Activated naive CD4-positive, alpha-beta T cell treated with anti-CD3 and anti-CD28 coated beads, Interleukin-2, amount 10 ng/mL, durations not matched to agents 7 days and 5 days (primary cell): ENCODE measurements around the gene GALK1.
"Not testable (repeated sequence)": the region's sequence is repeated elsewhere in the genome, so short reads cannot be mapped to it uniquely, and the experiment has no call there.

Experiments used
- CTCF ChIA-PET: fragments of 350-600 bp; sonication (Branson Sonifier 250); formaldehyde crosslinking; loops from one replicate; lab custom pipeline; 2021; ENCODE audit warnings: antibody characterized with exemption; lab: Charles Lee
- DNase-seq: peaks from one replicate; pipeline ENCODE4 v3.0.0-alpha.2; 2020
- H3K27ac Mint-ChIP-seq: one replicate; pipeline ENCODE4 v1.8.0; 2021; ENCODE audit warnings: mild to moderate bottlenecking, moderate library complexity, mixed read lengths
- H3K27me3 Mint-ChIP-seq: one replicate; pipeline ENCODE4 v1.8.0; 2021; ENCODE audit warnings: mild to moderate bottlenecking, mixed read lengths
- H3K36me3 Mint-ChIP-seq: one replicate; pipeline ENCODE4 v1.8.0; 2021; ENCODE audit warnings: mixed read lengths
- H3K4me1 Mint-ChIP-seq: one replicate; pipeline ENCODE4 v1.8.0; 2021; ENCODE audit warnings: mixed read lengths
- H3K4me3 Mint-ChIP-seq: one replicate; pipeline ENCODE4 v1.8.0; 2021; ENCODE audit warnings: mild to moderate bottlenecking, moderate library complexity, mixed read lengths
- H3K9me3 Mint-ChIP-seq: one replicate; pipeline ENCODE4 v1.8.0; 2021; ENCODE audit warnings: mixed read lengths

The GALK1 gene

GRCh38 chr17:75765981-75766380 lies 989 bp upstream of the GALK1 start:
- Mint-ChIP-seq H3K27ac (no peak overlapping the region), H3K4me1 (peaks cover 17% of the 10 kb centered on the region), H3K27me3 (peaks cover 16% of the 10 kb centered on the region), H3K9me3 (no peaks in the 10 kb centered on the region), H3K4me3 (peak overlapping the region; percentile 46), H3K36me3 (peaks cover 2% of the 10 kb centered on the region)
- DNase-seq = no peak
- CTCF ChIA-PET = interaction anchor here (1.2 to 9.8 kb wide), 7 partner anchors 9 to 91 kb away, joined by 3 to 110 read pairs (median 8); no protein-coding TSS in a partner anchor

- Mint-ChIP-seq H3K27me3 (peaks cover 16% of the 10 kb centered on the region), H3K4me1 (peaks cover 17% of the 10 kb centered on the region), H3K4me3 (peak overlapping the region; percentile 78), H3K27ac (peak overlapping the region; percentile 76), H3K9me3 (no peaks in the 10 kb centered on the region), H3K36me3 (peaks cover 2% of the 10 kb centered on the region)
- DNase-seq = no peak
- CTCF ChIA-PET = interaction anchor here (0.9 to 9.8 kb wide), 19 partner anchors 9 to 241 kb away, joined by 3 to 110 read pairs (median 4); no protein-coding TSS in a partner anchor
Observed at GRCh38 chr17:75764417-75764710, 628 bp downstream of the GALK1 start.

GRCh38 chr17:75763613-75764416 lies 1.2 kb downstream of the GALK1 start:
- peaks cover 17% of the 10 kb centered on the region for H3K4me1 Mint-ChIP-seq

GRCh38 chr17:75763269-75763607 lies 1.8 kb downstream of the GALK1 start:
- H3K27me3 Mint-ChIP-seq = peaks cover 15% of the 10 kb centered on the region
- H3K9me3 Mint-ChIP-seq = no peaks in the 10 kb centered on the region
- H3K27ac Mint-ChIP-seq = no peak overlapping the region
- DNase-seq = no peak
- H3K36me3 Mint-ChIP-seq = peaks cover 2% of the 10 kb centered on the region
- CTCF ChIA-PET = interaction anchor here (0.6 to 9.8 kb wide), 8 partner anchors 12 to 143 kb away, joined by 3 to 110 read pairs (median 10); no protein-coding TSS in a partner anchor
- peaks cover 17% of the 10 kb centered on the region for H3K4me1 Mint-ChIP-seq
- H3K4me3 Mint-ChIP-seq = peak overlapping the region; percentile 51

More at GRCh38 chr17:75763613-75764416, 1.2 kb downstream of the GALK1 start:
- peak overlapping the region; percentile 78 for H3K4me3 Mint-ChIP-seq
- no peaks in the 10 kb centered on the region for H3K9me3 Mint-ChIP-seq
- DNase-seq = no peak
- peaks cover 2% of the 10 kb centered on the region for H3K36me3 Mint-ChIP-seq
- CTCF ChIA-PET = interaction anchor here (0.6 to 9.8 kb wide), 18 partner anchors 9 to 242 kb away, joined by 3 to 110 read pairs (median 5); no protein-coding TSS in a partner anchor
- H3K27me3 Mint-ChIP-seq = peaks cover 16% of the 10 kb centered on the region
- peak overlapping the region; percentile 33 for H3K27ac Mint-ChIP-seq

GRCh38 chr17:75762513-75763268 lies 2.3 kb downstream of the GALK1 start:
- Mint-ChIP-seq H3K4me1 (peaks cover 17% of the 10 kb centered on the region), H3K27ac (no peak overlapping the region), H3K9me3 (no peaks in the 10 kb centered on the region), H3K4me3 (peak overlapping the region; percentile 45), H3K36me3 (peaks cover 2% of the 10 kb centered on the region), H3K27me3 (peaks cover 10% of the 10 kb centered on the region)
- DNase-seq = no peak
- CTCF ChIA-PET = interaction anchor here (0.6 to 9.8 kb wide), 9 partner anchors 8 to 143 kb away, joined by 3 to 110 read pairs (median 4); partner anchors contain the start of gene SMIM5

GRCh38 chr17:75759978-75760640 lies 4.9 kb downstream of the GALK1 start:
- H3K36me3 Mint-ChIP-seq, H3K27me3 Mint-ChIP-seq, H3K9me3 Mint-ChIP-seq, DNase-seq, H3K27ac Mint-ChIP-seq, H3K4me3 Mint-ChIP-seq: not testable (repeated sequence)
- H3K4me1 Mint-ChIP-seq = peaks cover 17% of the 10 kb centered on the region
- CTCF ChIA-PET = interaction anchor here (0.7 to 9.8 kb wide), 4 partner anchors 9 to 102 kb away, joined by 3 to 110 read pairs (median 4); no protein-coding TSS in a partner anchor

GRCh38 chr17:75759457-75759856 lies 5.5 kb downstream of the GALK1 start:
- peaks cover 22% of the 10 kb centered on the region for H3K4me1 Mint-ChIP-seq
- CTCF ChIA-PET = interaction anchor here (0.7 to 9.8 kb wide), 4 partner anchors 9 to 101 kb away, joined by 3 to 110 read pairs (median 4); no protein-coding TSS in a partner anchor
- peaks cover 2% of the 10 kb centered on the region for H3K36me3 Mint-ChIP-seq
- H3K4me3 Mint-ChIP-seq = no peak overlapping the region
- peaks cover 4% of the 10 kb centered on the region for H3K27me3 Mint-ChIP-seq
- DNase-seq = no peak
- no peak overlapping the region for H3K27ac Mint-ChIP-seq
- no peaks in the 10 kb centered on the region for H3K9me3 Mint-ChIP-seq

- peaks cover 2% of the 10 kb centered on the region for H3K36me3 Mint-ChIP-seq
- no peaks in the 10 kb centered on the region for H3K9me3 Mint-ChIP-seq
- H3K27ac Mint-ChIP-seq = no peak overlapping the region
- H3K27me3 Mint-ChIP-seq = peaks cover 4% of the 10 kb centered on the region
- peaks cover 17% of the 10 kb centered on the region for H3K4me1 Mint-ChIP-seq
- no peak for DNase-seq
- H3K4me3 Mint-ChIP-seq = no peak overlapping the region
- CTCF ChIA-PET = interaction anchor here (2.0 to 9.8 kb wide), 2 partner anchors 7 to 72 kb away, joined by 5 to 110 read pairs; no protein-coding TSS in a partner anchor
Observed at GRCh38 chr17:75758131-75758905, 6.7 kb downstream of the GALK1 start.

GRCh38 chr17:75757086-75757681 lies 7.8 kb downstream of the GALK1 start:
- Mint-ChIP-seq H3K36me3 (no peaks in the 10 kb centered on the region), H3K4me1 (peaks cover 16% of the 10 kb centered on the region), H3K9me3 (no peaks in the 10 kb centered on the region), H3K27me3 (peaks cover 15% of the 10 kb centered on the region), H3K4me3 (no peak overlapping the region), H3K27ac (no peak overlapping the region)
- DNase-seq = no peak
- CTCF ChIA-PET = interaction anchor here (1.8 to 9.8 kb wide), 3 partner anchors 6 to 124 kb away, joined by 5 to 110 read pairs (median 5); partner anchors contain the start of gene SMIM5

- CTCF ChIA-PET = interaction anchor here (1.8 to 2.0 kb wide), 2 partner anchors 66 to 124 kb away, joined by 5 read pairs; partner anchors contain the start of gene SMIM5
- no peak for DNase-seq
- H3K4me3 Mint-ChIP-seq = no peak overlapping the region
Observed at GRCh38 chr17:75756451-75757085, 8.4 kb downstream of the GALK1 start.

GRCh38 chr17:75755990-75756389 lies 9.0 kb downstream of the GALK1 start:
- no peaks in the 10 kb centered on the region for H3K36me3 Mint-ChIP-seq
- H3K9me3 Mint-ChIP-seq = no peaks in the 10 kb centered on the region
- peaks cover 17% of the 10 kb centered on the region for H3K27me3 Mint-ChIP-seq
- H3K4me3 Mint-ChIP-seq = no peak overlapping the region
- CTCF ChIA-PET = interaction anchor here (1.4 to 2.0 kb wide), 3 partner anchors 66 to 123 kb away, joined by 3 to 5 read pairs (median 5); partner anchors contain the start of gene SMIM5
- H3K27ac Mint-ChIP-seq = no peak overlapping the region
- H3K4me1 Mint-ChIP-seq = peaks cover 16% of the 10 kb centered on the region
- DNase-seq = no peak

More at GRCh38 chr17:75756451-75757085, 8.4 kb downstream of the GALK1 start:
- H3K36me3 Mint-ChIP-seq = no peaks in the 10 kb centered on the region
- no peak overlapping the region for H3K27ac Mint-ChIP-seq
- H3K9me3 Mint-ChIP-seq = no peaks in the 10 kb centered on the region
- H3K4me1 Mint-ChIP-seq = peaks cover 16% of the 10 kb centered on the region
- H3K27me3 Mint-ChIP-seq = peaks cover 15% of the 10 kb centered on the region

- CTCF ChIA-PET = interaction anchor here (1.4 to 11.5 kb wide), 4 partner anchors 65 to 122 kb away, joined by 3 to 209 read pairs (median 5); partner anchors contain the start of gene SMIM5
- H3K36me3 Mint-ChIP-seq = no peaks in the 10 kb centered on the region
- H3K4me1 Mint-ChIP-seq = peaks cover 16% of the 10 kb centered on the region
- no peak for DNase-seq
- H3K9me3 Mint-ChIP-seq = no peaks in the 10 kb centered on the region
- no peak overlapping the region for H3K27ac Mint-ChIP-seq
- no peak overlapping the region for H3K4me3 Mint-ChIP-seq
- H3K27me3 Mint-ChIP-seq = peaks cover 22% of the 10 kb centered on the region
Observed at GRCh38 chr17:75755205-75755901, 9.6 kb downstream of the GALK1 start.
